ENCODE measurements around the gene METTL9. TPM values are rescaled to one million over a fixed set of nuclear protein-coding genes. Genes with fewer than 3 reads are reported as not detected.
"Not testable (repeated sequence)": the region's sequence is repeated elsewhere in the genome, so short reads cannot be mapped to it uniquely, and the experiment has no call there.

The METTL9 gene
- total and polyA plus RNA-seq, 2 of the 4 experiments (the other 2 are of a cell fraction), result 54.8 to 95.5 TPM

- ATAC-seq (ENCODE audit: low read depth); H3K4me3 ChIP-seq (ENCODE audit: insufficient read depth, low read depth, low read length); dilution Hi-C loops (cut with HindIII; ENCODE audit: low sequenced_read_pairs, unreplicated experiment); H3K14ac ChIP-seq (replicated peaks; ENCODE audit: low read depth, low read length); H3K9me3 ChIP-seq (ENCODE audit: control insufficient read depth, insufficient read depth, low read length); in situ Hi-C loops (cut with MboI; ENCODE audit: low sequenced_read_pairs); H3K56ac ChIP-seq (ENCODE audit: extremely low read depth, insufficient read depth, low read length); H4K5ac ChIP-seq (ENCODE audit: low read depth, low read length); H2BK5ac ChIP-seq (ENCODE audit: low read depth, low read length, poor library complexity, severe bottlenecking); H3K4me1 ChIP-seq (ENCODE audit: control insufficient read depth, insufficient read depth, low read length); H2AK9ac ChIP-seq (replicated peaks; ENCODE audit: low read depth, low read length, poor library complexity); BruUV-seq (replicated peaks); H3K23ac ChIP-seq (ENCODE audit: low read depth, low read length); H4K91ac ChIP-seq (ENCODE audit: insufficient read depth, low read depth, low read length); H2BK120ac ChIP-seq (ENCODE audit: low read depth, low read length); H4K20me1 ChIP-seq (ENCODE audit: insufficient read depth, low read length); H3K9me1 ChIP-seq (ENCODE audit: insufficient read depth, low read length); H3K4me2 ChIP-seq (ENCODE audit: low read depth, low read length); H2AFZ ChIP-seq (replicated peaks; ENCODE audit: low read length, poor library complexity); H3K27ac ChIP-seq (ENCODE audit: insufficient read depth, low read length); H3K4ac ChIP-seq (ENCODE audit: low read depth, low read length); H3K36me3 ChIP-seq (ENCODE audit: control insufficient read depth, insufficient read depth, low read length); H2BK20ac ChIP-seq (ENCODE audit: low read depth, low read length); H4K8ac ChIP-seq (ENCODE audit: low read depth in 2 of 2, low read length in 2 of 2); H2BK15ac ChIP-seq (ENCODE audit: low read depth, low read length); H2AK5ac ChIP-seq (ENCODE audit: low read depth, low read length); DNase-seq; H3K9ac ChIP-seq (ENCODE audit: low read depth, low read length); H3K18ac ChIP-seq (ENCODE audit: low read depth, low read length); POLR2A ChIA-PET (ENCODE audit: unreplicated experiment); H3K79me1 ChIP-seq (ENCODE audit: low read depth in 1 of 2, low read length in 2 of 2); intact Hi-C loops (cut with micrococcal nuclease): not testable (repeated sequence)
- 100% methylated on average over 1 of the region's 4 CpGs; no CpG with 5 or more reads in 1 of the 2 experiments for WGBS, 2 experiments (ENCODE audit: extremely low coverage in 2 of 2, insufficient read length in 1 of 2)
- CTCF ChIA-PET, result interaction anchor here (0.6 kb wide), 2 partner anchors 17 to 840 kb away, joined by 4 to 6 read pairs; no protein-coding TSS in a partner anchor
- peaks cover 31% of the 10 kb centered on the region for H3K27me3 ChIP-seq (ENCODE audit: control insufficient read depth, insufficient read depth, low read length)
Observed at GRCh38 chr16:21567496-21567895, 31.9 kb upstream of the METTL9 start.
